ENCODE measurements around the gene ZBTB12.

Gene ZBTB12, protein sequence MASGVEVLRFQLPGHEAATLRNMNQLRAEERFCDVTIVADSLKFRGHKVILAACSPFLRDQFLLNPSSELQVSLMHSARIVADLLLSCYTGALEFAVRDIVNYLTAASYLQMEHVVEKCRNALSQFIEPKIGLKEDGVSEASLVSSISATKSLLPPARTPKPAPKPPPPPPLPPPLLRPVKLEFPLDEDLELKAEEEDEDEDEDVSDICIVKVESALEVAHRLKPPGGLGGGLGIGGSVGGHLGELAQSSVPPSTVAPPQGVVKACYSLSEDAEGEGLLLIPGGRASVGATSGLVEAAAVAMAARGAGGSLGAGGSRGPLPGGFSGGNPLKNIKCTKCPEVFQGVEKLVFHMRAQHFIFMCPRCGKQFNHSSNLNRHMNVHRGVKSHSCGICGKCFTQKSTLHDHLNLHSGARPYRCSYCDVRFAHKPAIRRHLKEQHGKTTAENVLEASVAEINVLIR

GRCh38 chr6:31901953-31902643 is at the start of gene ZBTB12:
TSS of gene ZBTB12 (minus strand) at chr6:31902086. CDS start at chr6:31901305, 781 bp downstream.
- peaks cover 4% of the 10 kb centered on the region for H3K27me3 Mint-ChIP-seq
- H3K9me3 Mint-ChIP-seq, result no peaks in the 10 kb centered on the region
- no peaks in the 10 kb centered on the region for H3K36me3 Mint-ChIP-seq (ENCODE audit: low read depth)
- H3K4me3 Mint-ChIP-seq, result peak within 1 kb of the TSS; percentile 81
- ATAC-seq (peak; percentile 71), DNase-seq (peak; percentile 86)
- H3K4me1 Mint-ChIP-seq, result peaks cover 26% of the 10 kb centered on the region
- peak within 1 kb of the TSS; percentile 82 for H3K27ac Mint-ChIP-seq

- DNase-seq (no peak), ATAC-seq (no peak)
- no peak overlapping the region for H3K4me3 Mint-ChIP-seq
- peaks cover 7% of the 10 kb centered on the region for H3K4me1 Mint-ChIP-seq
- peaks cover 2% of the 10 kb centered on the region for H3K27me3 Mint-ChIP-seq
- H3K9me3 Mint-ChIP-seq, result no peaks in the 10 kb centered on the region
- peaks cover 20% of the 10 kb centered on the region for H3K36me3 Mint-ChIP-seq (ENCODE audit: low read depth)
- no peak overlapping the region for H3K27ac Mint-ChIP-seq
Observed at GRCh38 chr6:31949926-31950548, 48.2 kb upstream of the ZBTB12 start.

GRCh38 chr6:31948753-31949413 is 47.0 kb upstream of the ZBTB12 start:
- peaks cover 2% of the 10 kb centered on the region for H3K27me3 Mint-ChIP-seq
- DNase-seq (no peak), ATAC-seq (no peak)
- no peaks in the 10 kb centered on the region for H3K9me3 Mint-ChIP-seq
- H3K4me3 Mint-ChIP-seq, result no peak overlapping the region
- peaks cover 11% of the 10 kb centered on the region for H3K36me3 Mint-ChIP-seq (ENCODE audit: low read depth)
- peaks cover 7% of the 10 kb centered on the region for H3K4me1 Mint-ChIP-seq
- no peak overlapping the region for H3K27ac Mint-ChIP-seq

DNA sequence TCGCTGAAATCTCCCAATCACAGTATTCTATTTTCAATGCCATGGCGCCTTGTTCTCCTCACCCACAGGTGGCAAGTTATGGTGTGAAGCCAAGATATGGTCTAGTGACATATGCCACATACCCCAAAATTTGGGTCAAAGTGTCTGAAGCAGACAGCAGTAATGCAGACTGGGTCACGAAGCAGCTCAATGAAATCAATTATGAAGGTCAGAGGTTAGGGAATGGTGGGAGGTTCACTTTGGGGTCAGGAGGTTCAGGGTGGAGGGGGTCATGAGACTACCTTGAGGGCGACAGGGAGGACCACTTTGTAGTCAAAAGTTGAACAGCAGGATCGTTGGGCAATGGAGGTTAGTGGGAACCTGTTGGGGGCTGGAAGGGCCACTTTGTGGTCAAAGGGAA is 46.4 kb upstream of the ZBTB12 start:
- Mint-ChIP-seq H3K27me3 (peaks cover 2% of the 10 kb centered on the region), H3K36me3 (ENCODE audit: low read depth) (peaks cover 5% of the 10 kb centered on the region), H3K27ac (no peak overlapping the region), H3K4me1 (peaks cover 7% of the 10 kb centered on the region), H3K9me3 (no peaks in the 10 kb centered on the region), H3K4me3 (no peak overlapping the region)
- no peak for ATAC-seq
- no peak for DNase-seq

- H3K4me3 Mint-ChIP-seq, result no peak overlapping the region
- H3K9me3 Mint-ChIP-seq, result no peaks in the 10 kb centered on the region
- peaks cover 7% of the 10 kb centered on the region for H3K4me1 Mint-ChIP-seq
- no peak overlapping the region for H3K27ac Mint-ChIP-seq
- peaks cover 3% of the 10 kb centered on the region for H3K36me3 Mint-ChIP-seq (ENCODE audit: low read depth)
- peaks cover 3% of the 10 kb centered on the region for H3K27me3 Mint-ChIP-seq
- DNase-seq (no peak), ATAC-seq (no peak)
Observed at GRCh38 chr6:31947864-31948263, 46.0 kb upstream of the ZBTB12 start.

- Mint-ChIP-seq H3K9me3 (no peaks in the 10 kb centered on the region), H3K27ac (no peak overlapping the region), H3K27me3 (peaks cover 8% of the 10 kb centered on the region), H3K4me3 (no peak overlapping the region), H3K36me3 (ENCODE audit: low read depth) (peaks cover 3% of the 10 kb centered on the region), H3K4me1 (peaks cover 7% of the 10 kb centered on the region)
- ATAC-seq (no peak), DNase-seq (no peak)
Observed at GRCh38 chr6:31947070-31947675, 45.3 kb upstream of the ZBTB12 start.

GRCh38 chr6:31946370-31946885 is 44.5 kb upstream of the ZBTB12 start:
- no peaks in the 10 kb centered on the region for H3K9me3 Mint-ChIP-seq
- ATAC-seq, result no peak
- H3K27me3 Mint-ChIP-seq, result peaks cover 8% of the 10 kb centered on the region
- peaks cover 3% of the 10 kb centered on the region for H3K36me3 Mint-ChIP-seq (ENCODE audit: low read depth)
- no peak overlapping the region for H3K4me3 Mint-ChIP-seq
- peaks cover 7% of the 10 kb centered on the region for H3K4me1 Mint-ChIP-seq
- DNase-seq, result no peak
- no peak overlapping the region for H3K27ac Mint-ChIP-seq

GRCh38 chr6:31945507-31946369 is 43.9 kb upstream of the ZBTB12 start, which contains the start of gene CFB:
TSS of gene CFB (plus strand) at chr6:31946095. CDS start at chr6:31946222, 127 bp downstream.
- Mint-ChIP-seq H3K27me3 (peaks cover 11% of the 10 kb centered on the region), H3K36me3 (ENCODE audit: low read depth) (no peaks in the 10 kb centered on the region), H3K9me3 (no peaks in the 10 kb centered on the region), H3K4me1 (peaks cover 7% of the 10 kb centered on the region), H3K27ac (no peak within 1 kb of the TSS), H3K4me3 (no peak within 1 kb of the TSS)
- DNase-seq, result no peak
- peak; percentile 25 for ATAC-seq

DNA sequence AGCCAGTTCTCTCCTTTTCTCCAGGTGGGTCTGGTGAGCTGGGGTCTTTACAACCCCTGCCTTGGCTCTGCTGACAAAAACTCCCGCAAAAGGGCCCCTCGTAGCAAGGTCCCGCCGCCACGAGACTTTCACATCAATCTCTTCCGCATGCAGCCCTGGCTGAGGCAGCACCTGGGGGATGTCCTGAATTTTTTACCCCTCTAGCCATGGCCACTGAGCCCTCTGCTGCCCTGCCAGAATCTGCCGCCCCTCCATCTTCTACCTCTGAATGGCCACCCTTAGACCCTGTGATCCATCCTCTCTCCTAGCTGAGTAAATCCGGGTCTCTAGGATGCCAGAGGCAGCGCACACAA is 43.2 kb upstream of the ZBTB12 start:
- DNase-seq (no peak), ATAC-seq (no peak)
- H3K36me3 Mint-ChIP-seq (ENCODE audit: low read depth), result no peaks in the 10 kb centered on the region
- H3K4me1 Mint-ChIP-seq, result peaks cover 7% of the 10 kb centered on the region
- H3K27ac Mint-ChIP-seq, result no peak overlapping the region
- no peak overlapping the region for H3K4me3 Mint-ChIP-seq
- H3K27me3 Mint-ChIP-seq, result peaks cover 11% of the 10 kb centered on the region
- H3K9me3 Mint-ChIP-seq, result no peaks in the 10 kb centered on the region

DNA sequence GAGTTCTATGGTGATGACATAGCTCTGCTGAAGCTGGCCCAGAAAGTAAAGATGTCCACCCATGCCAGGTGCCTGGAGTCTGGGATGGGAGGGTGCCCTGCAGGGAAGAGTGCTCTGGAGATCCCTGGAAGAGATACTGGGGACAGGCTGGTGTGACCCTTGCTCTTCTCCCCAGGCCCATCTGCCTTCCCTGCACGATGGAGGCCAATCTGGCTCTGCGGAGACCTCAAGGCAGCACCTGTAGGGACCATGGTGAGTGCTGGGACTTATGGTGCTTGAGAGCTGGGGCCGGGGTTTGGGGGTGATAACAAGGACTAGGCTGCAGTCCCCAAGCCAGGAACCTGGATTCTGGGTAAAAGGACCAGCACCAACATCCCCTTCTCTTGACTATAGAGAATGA is 41.9 kb upstream of the ZBTB12 start:
- DNase-seq (no peak), ATAC-seq (no peak)
- H3K27me3 Mint-ChIP-seq, result peaks cover 11% of the 10 kb centered on the region
- no peak overlapping the region for H3K27ac Mint-ChIP-seq
- peaks cover 7% of the 10 kb centered on the region for H3K4me1 Mint-ChIP-seq
- H3K9me3 Mint-ChIP-seq, result no peaks in the 10 kb centered on the region
- H3K4me3 Mint-ChIP-seq, result no peak overlapping the region
- no peaks in the 10 kb centered on the region for H3K36me3 Mint-ChIP-seq (ENCODE audit: low read depth)

GRCh38 chr6:31940256-31940664 is 38.4 kb upstream of the ZBTB12 start:
- Mint-ChIP-seq H3K9me3 (no peaks in the 10 kb centered on the region), H3K36me3 (ENCODE audit: low read depth) (no peaks in the 10 kb centered on the region), H3K27me3 (peaks cover 11% of the 10 kb centered on the region), H3K4me3 (no peak overlapping the region), H3K27ac (no peak overlapping the region), H3K4me1 (peaks cover under 1% of the 10 kb centered on the region)
- ATAC-seq, result no peak
- no peak for DNase-seq

GRCh38 chr6:31935823-31936222 is 33.9 kb upstream of the ZBTB12 start:
- no peaks in the 10 kb centered on the region for H3K27me3 Mint-ChIP-seq
- no peaks in the 10 kb centered on the region for H3K36me3 Mint-ChIP-seq (ENCODE audit: low read depth)
- no peaks in the 10 kb centered on the region for H3K4me1 Mint-ChIP-seq
- DNase-seq, result no peak
- H3K9me3 Mint-ChIP-seq, result no peaks in the 10 kb centered on the region
- no peak overlapping the region for H3K27ac Mint-ChIP-seq
- no peak overlapping the region for H3K4me3 Mint-ChIP-seq
- ATAC-seq, result no peak

DNA sequence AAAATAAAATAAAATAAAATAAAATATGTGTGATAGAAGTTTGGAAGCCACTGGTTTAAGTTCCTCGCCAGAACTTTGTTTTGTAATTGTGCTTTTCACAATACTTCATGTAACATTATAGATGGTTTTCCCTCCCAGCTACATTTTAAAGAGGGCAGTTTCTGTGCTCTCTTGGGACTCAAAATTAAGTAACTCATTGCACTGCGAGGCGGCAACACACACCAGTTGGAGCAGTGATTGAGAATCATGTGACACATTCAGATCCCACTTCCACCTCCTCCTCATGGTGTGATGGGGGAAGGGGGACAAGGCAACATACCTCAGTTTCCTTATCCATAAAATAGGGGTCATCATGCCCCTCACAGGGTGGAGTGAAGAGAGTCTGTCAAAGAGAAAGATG is 33.1 kb upstream of the ZBTB12 start:
- Mint-ChIP-seq H3K9me3 (no peaks in the 10 kb centered on the region), H3K27ac (no peak overlapping the region), H3K36me3 (ENCODE audit: low read depth) (no peaks in the 10 kb centered on the region), H3K4me3 (no peak overlapping the region), H3K4me1 (no peaks in the 10 kb centered on the region), H3K27me3 (no peaks in the 10 kb centered on the region)
- no peak for ATAC-seq
- no peak for DNase-seq
